Measurements from ENCODE around the gene PHLPP1.

DNA sequence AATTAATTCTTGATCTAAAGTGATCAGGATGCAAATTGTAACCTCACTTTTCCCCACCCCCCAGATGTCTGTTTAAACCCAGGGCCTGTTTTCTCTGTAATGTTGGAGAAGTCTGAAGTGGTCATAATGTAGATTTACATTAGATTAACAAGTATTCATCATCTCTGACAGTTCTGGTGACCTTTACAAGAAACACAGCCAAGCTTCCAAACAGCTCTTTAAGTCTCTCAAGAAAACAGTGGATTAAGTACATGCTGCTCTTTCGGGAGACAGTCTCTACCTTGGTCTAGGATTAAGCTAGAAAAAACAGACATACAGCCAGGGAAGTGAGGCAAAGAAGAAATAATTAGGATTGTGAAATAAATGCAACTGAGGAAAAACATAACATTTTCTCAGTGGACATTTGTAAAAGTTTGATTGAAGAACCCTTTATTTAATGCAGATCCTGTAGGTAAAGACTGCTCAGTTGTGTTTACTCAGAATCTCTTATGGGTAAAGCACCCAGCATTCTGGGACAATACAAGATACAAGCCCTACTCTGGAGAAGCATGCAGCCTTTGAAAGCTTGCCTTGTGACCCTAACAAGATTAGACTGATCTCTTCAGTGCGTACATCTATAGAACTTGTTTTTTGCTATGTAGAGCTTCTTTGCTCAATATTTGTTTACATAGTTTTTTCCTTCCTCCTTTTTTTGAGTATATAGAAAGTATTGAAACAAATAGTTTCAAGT, 203.9 kb downstream of the PHLPP1 start:
- TF ChIP-seq, protein P1, sequence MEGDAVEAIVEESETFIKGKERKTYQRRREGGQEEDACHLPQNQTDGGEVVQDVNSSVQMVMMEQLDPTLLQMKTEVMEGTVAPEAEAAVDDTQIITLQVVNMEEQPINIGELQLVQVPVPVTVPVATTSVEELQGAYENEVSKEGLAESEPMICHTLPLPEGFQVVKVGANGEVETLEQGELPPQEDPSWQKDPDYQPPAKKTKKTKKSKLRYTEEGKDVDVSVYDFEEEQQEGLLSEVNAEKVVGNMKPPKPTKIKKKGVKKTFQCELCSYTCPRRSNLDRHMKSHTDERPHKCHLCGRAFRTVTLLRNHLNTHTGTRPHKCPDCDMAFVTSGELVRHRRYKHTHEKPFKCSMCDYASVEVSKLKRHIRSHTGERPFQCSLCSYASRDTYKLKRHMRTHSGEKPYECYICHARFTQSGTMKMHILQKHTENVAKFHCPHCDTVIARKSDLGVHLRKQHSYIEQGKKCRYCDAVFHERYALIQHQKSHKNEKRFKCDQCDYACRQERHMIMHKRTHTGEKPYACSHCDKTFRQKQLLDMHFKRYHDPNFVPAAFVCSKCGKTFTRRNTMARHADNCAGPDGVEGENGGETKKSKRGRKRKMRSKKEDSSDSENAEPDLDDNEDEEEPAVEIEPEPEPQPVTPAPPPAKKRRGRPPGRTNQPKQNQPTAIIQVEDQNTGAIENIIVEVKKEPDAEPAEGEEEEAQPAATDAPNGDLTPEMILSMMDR (conservative IDR thresholded peaks at IDR 0.05; ENCODE audit: low read depth, low read length) = no peak
- TF ChIP-seq EZH2 (IDR thresholded peaks at IDR 0.05; ENCODE audit: low read length, unreplicated experiment) (no peak), EZH2phosphoT487 (IDR thresholded peaks at IDR 0.05; ENCODE audit: borderline replicate concordance, low read length) (no peak)

Measured in PC-3 (cell line).